Prostate gland (tissue), 2 donors: ENCODE results near the gene KSR2.

Experiments
- CTCF ChIP-seq, 4 experiments: fragments of 200-600 bp in 2 of 4; fragments of 450-650 bp in 2 of 4; sonication (generic) in 2 of 4; IDR thresholded peaks; 1 replicate in 3 of 4; 2 replicates in 1 of 4; pipeline ENCODE4 v1.5.1; 2016 to 2019; ENCODE audit warnings: antibody characterized with exemption in 4 of 4, mild to moderate bottlenecking in 2 of 4, moderate library complexity in 2 of 4
- POLR2A ChIP-seq: fragments of 450-650 bp; IDR thresholded peaks from one replicate; pipeline ENCODE4 v1.6.1; 2016; ENCODE audit warnings: antibody characterized with exemption, mild to moderate bottlenecking
- POLR2AphosphoS5 ChIP-seq: sonication (generic); formaldehyde crosslinking; IDR thresholded peaks from one replicate; pipeline ENCODE4 v1.6.1; 2017; ENCODE audit warnings: antibody characterized with exemption

- no peak for TF ChIP-seq CTCF (IDR thresholded peaks at IDR 0.05)
- TF ChIP-seq POLR2AphosphoS5: no peak
- no peak for TF ChIP-seq POLR2A
These were observed 362.8 kb downstream of the KSR2 start for GRCh38 chr12:117606024-117606423.
